ENCODE results near the gene CFB. TPM values are rescaled to one million over a fixed set of nuclear protein-coding genes. Genes with fewer than 3 reads are reported as not detected.
A peak's percentile ranks its signal among the peaks of the same experiment; 100 is the strongest.
"Not testable (repeated sequence)": the region's sequence is repeated elsewhere in the genome, so short reads cannot be mapped to it uniquely, and the experiment has no call there.

The CFB gene
- total RNA-seq, 6 donors from 2014 or later, result 15.0 to 199 (median 58.1) TPM

DNA sequence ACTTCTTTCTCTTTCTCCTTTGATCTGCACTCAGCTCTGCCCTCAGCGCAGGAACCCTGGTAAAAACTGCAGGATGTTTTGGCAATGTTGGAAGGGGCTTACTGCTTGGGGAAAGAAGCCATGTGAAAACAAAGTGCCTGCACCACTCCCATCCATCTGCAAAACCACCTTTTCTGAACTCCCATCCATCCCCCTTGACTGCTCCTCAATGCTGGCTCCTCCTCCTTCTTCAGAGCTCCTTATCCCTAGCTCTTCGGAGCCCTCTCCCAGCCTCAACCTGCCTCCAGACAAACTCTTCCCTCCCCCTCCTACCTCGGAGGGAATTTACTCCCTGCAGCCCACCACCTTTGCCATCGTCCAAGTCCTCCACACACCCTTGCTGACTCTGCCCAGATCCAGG is 39.8 kb upstream of the CFB start:
- Histone ChIP-seq H3K4me3 (no peak overlapping the region), H3K27me3 (no peaks in the 10 kb centered on the region), H3K27ac (no peak overlapping the region), H3K9me3 (no peaks in the 10 kb centered on the region), H3K36me3 (no peaks in the 10 kb centered on the region), H3K4me1 (peaks cover 9 to 28% (median 16%) of the 10 kb centered on the region in 4 donors)
- DNase-seq, result no peak
- ATAC-seq (ENCODE audit: low FRiP score in 2 of 2), result no peak
- TF ChIP-seq, protein P1, sequence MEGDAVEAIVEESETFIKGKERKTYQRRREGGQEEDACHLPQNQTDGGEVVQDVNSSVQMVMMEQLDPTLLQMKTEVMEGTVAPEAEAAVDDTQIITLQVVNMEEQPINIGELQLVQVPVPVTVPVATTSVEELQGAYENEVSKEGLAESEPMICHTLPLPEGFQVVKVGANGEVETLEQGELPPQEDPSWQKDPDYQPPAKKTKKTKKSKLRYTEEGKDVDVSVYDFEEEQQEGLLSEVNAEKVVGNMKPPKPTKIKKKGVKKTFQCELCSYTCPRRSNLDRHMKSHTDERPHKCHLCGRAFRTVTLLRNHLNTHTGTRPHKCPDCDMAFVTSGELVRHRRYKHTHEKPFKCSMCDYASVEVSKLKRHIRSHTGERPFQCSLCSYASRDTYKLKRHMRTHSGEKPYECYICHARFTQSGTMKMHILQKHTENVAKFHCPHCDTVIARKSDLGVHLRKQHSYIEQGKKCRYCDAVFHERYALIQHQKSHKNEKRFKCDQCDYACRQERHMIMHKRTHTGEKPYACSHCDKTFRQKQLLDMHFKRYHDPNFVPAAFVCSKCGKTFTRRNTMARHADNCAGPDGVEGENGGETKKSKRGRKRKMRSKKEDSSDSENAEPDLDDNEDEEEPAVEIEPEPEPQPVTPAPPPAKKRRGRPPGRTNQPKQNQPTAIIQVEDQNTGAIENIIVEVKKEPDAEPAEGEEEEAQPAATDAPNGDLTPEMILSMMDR (IDR thresholded peaks at IDR 0.05), result no peak
- TF ChIP-seq EP300 (IDR thresholded peaks at IDR 0.05), result no peak
- TF ChIP-seq POLR2AphosphoS5 (IDR thresholded peaks at IDR 0.05), result no peak
- TF ChIP-seq POLR2A (IDR thresholded peaks at IDR 0.05), result no peak
- WGBS, 2 donors, result 48 to 62% methylated on average over 4 of the region's 4 CpGs

GRCh38 chr6:31906727-31907126 is 39.2 kb upstream of the CFB start:
- not testable (repeated sequence) for DNase-seq; H3K9me3 ChIP-seq; H3K4me3 ChIP-seq; H3K27ac ChIP-seq; H3K27me3 ChIP-seq; ATAC-seq (ENCODE audit: low FRiP score in 2 of 2); H3K36me3 ChIP-seq
- WGBS, 2 donors, result 77 to 78% methylated on average over 8 of the region's 8 CpGs
- H3K4me1 ChIP-seq, result peaks cover 9 to 22% (median 12%) of the 10 kb centered on the region in 4 donors

DNA sequence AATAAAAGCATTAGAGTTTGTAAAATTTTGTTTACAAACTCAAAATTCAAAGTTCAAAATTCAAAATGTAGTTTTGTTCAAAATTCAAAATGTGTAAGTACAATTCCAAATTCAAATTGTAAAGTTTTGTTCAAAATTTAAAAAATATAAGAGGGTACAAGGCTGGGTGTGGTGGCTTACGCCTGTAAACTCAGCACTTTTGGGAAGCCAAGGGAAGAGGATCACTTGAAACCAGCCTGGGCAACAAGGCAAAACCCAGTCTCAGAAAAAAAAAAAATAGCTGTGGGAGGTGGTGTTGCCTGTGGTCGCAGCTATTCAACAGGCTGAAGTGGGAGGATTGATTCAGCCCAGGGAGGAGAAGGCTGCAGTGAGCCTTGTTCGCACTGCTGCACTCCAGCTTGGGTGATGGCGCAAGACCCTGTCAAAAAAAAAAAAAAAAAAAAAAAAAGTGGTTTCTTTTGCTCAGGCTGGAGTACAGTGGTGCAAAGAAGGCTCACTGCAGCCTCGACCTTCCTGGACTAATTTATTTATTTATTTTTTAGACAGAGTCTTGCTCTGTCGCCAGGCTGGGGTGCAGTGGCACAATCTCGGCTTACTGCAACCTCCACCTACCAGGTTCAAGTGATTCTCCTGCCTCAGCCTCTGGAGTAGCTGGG is 38.6 kb upstream of the CFB start:
- H3K4me3 ChIP-seq, result no peak overlapping the region
- DNase-seq (peak in 1 of 2 donors; percentile 68), ATAC-seq (ENCODE audit: low FRiP score in 2 of 2) (peak; percentile 56 to 79)
- H3K27ac ChIP-seq, result no peak overlapping the region
- H3K27me3 ChIP-seq, result no peaks in the 10 kb centered on the region
- peaks cover 9 to 22% (median 12%) of the 10 kb centered on the region in 4 donors for H3K4me1 ChIP-seq
- TF ChIP-seq EP300 (IDR thresholded peaks at IDR 0.05), result no peak
- TF ChIP-seq, protein P1 (IDR thresholded peaks at IDR 0.05), result no peak
- TF ChIP-seq POLR2A (IDR thresholded peaks at IDR 0.05), result no peak
- TF ChIP-seq POLR2AphosphoS5 (IDR thresholded peaks at IDR 0.05), result no peak
- no peaks in the 10 kb centered on the region for H3K36me3 ChIP-seq
- 30 to 39% methylated on average over 7 of the region's 7 CpGs for WGBS, 2 donors
- H3K9me3 ChIP-seq, result no peaks in the 10 kb centered on the region

DNA sequence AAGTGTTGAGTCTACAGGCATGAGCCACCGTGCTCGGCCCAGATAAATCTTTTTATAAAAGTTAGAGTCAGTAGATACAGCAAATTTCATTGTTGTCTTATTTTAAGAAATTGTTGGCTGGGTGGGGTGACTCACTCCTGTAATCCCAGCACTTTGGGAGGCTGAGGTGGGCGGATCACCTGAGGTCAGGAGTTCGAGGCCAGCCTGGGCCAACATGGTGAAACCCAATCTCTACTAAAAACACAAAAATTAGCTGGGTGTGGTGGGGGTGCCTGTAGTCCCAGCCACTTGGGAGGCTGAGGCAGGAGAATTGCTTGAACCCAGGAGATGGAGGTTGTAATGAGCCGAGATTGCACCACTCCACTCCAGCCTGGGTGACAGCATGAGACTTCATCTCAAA is 37.6 kb upstream of the CFB start:
- not testable (repeated sequence) for DNase-seq; H3K27ac ChIP-seq; H3K9me3 ChIP-seq; H3K27me3 ChIP-seq; H3K36me3 ChIP-seq; H3K4me3 ChIP-seq; ATAC-seq (ENCODE audit: low FRiP score in 2 of 2)
- WGBS, 2 donors, result 86 to 87% methylated on average over 5 of the region's 5 CpGs
- H3K4me1 ChIP-seq, result peaks cover under 1 to 12% (median 4%) of the 10 kb centered on the region in 4 donors

DNA sequence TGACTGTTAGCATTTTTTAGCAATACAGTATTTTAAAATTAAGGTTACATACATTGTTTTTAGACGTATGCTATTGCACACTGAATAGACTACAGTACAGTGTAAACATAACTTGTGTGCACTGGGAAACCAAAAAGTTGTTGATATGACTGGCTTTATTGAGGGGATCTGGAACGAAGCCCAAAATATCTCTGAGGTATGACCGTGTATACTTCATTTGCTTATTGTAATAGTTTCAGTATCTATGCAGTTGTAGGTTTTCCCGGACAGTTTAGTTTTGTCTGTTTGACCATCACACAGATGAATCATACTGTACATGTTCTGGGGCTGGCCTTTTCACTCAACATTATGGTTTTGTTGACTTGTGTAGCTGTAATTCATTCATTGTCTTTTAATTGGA is 37.1 kb upstream of the CFB start:
- Histone ChIP-seq H3K36me3 (no peaks in the 10 kb centered on the region), H3K4me3 (no peak overlapping the region), H3K27ac (no peak overlapping the region), H3K9me3 (no peaks in the 10 kb centered on the region), H3K4me1 (peaks cover 0 to 10% (median 3%) of the 10 kb centered on the region in 4 donors), H3K27me3 (no peaks in the 10 kb centered on the region)
- WGBS, 2 donors, result 42 to 51% methylated on average over 4 of the region's 4 CpGs
- ATAC-seq (ENCODE audit: low FRiP score in 2 of 2) (no peak), DNase-seq (no peak)
- TF ChIP-seq, protein P1 (IDR thresholded peaks at IDR 0.05), result no peak

- H3K9me3 ChIP-seq; H3K36me3 ChIP-seq; H3K4me3 ChIP-seq; DNase-seq; ATAC-seq (ENCODE audit: low FRiP score in 2 of 2); H3K27ac ChIP-seq; H3K27me3 ChIP-seq: not testable (repeated sequence)
- peaks cover 0 to 10% (median 3%) of the 10 kb centered on the region in 4 donors for H3K4me1 ChIP-seq
- 87 to 89% methylated on average over 7 of the region's 7 CpGs for WGBS, 2 donors
Measured at GRCh38 chr6:31909298-31909697, 36.6 kb upstream of the CFB start.
